ENCODE data around the gene ZNF606.

Gene ZNF606

DNA sequence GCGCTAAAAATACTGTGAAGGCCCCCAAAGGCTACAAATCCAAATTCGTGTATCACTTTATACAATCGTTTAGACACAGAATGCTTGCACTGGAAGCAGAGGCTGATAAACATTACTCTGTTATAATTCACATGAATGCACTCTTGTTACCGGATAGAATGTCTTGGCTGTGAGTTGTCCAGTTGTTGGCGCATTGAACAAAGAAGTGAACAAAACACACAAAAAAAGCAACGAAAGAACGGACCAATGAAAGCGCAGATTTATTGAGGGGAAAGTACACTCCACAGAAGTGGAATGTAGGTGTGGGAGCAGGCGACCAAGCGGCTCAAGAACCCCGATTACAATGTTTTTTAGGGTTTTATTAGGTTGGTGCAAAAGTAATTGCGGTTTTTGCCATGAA lies 66.9 kb downstream of the ZNF606 start:
- DNase-seq (ENCODE audit: low read depth): no peak
- H3K4me3 ChIP-seq (ENCODE audit: low read depth, low read length): peak overlapping the region; percentile 86; the same call in 1 of the 2 replicates
- TF ChIP-seq, protein P1, sequence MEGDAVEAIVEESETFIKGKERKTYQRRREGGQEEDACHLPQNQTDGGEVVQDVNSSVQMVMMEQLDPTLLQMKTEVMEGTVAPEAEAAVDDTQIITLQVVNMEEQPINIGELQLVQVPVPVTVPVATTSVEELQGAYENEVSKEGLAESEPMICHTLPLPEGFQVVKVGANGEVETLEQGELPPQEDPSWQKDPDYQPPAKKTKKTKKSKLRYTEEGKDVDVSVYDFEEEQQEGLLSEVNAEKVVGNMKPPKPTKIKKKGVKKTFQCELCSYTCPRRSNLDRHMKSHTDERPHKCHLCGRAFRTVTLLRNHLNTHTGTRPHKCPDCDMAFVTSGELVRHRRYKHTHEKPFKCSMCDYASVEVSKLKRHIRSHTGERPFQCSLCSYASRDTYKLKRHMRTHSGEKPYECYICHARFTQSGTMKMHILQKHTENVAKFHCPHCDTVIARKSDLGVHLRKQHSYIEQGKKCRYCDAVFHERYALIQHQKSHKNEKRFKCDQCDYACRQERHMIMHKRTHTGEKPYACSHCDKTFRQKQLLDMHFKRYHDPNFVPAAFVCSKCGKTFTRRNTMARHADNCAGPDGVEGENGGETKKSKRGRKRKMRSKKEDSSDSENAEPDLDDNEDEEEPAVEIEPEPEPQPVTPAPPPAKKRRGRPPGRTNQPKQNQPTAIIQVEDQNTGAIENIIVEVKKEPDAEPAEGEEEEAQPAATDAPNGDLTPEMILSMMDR (IDR thresholded peaks at IDR 0.05; ENCODE audit: control insufficient read depth, extremely low read depth, insufficient read depth): no peak

DNA sequence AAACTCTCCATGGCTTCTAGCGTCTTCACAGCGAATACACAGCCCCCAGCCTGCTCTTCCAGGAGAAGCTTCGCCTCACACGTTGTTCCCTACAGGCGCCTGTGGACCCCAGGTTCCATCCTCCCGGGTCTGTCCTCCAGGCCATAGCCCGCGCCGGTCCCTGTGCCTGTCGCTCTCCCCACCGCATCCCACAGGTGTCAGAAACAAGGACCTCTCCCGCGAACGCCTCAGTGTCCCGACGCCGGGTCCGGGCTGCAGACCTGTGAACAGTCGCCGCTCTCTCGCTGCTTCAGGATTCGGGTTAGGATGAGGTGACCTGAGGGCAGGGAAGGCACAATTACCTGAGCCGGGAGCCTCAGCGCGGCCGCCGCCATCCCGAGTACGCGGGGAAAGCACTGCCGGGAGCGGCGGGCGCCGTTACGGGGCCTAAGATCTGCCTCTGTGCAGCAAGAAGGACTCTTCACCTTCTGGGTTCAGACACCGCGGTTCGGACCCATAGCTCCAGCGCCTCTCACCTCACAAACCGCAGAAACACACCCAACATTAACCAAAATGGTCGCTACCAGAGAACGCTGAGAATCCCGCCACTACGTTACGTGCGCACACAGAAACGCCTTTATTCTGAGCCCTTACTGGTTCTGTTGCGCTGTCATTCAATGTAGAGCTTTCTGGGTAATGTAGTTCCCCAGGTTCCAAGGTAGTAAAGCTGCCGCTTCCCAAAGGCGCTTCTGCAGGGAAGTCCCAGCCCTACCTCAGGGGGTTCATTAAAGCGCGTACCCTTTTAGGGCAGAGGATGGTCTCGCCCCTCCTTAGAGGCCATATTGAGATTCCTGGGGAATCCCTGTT lies 67.6 kb downstream of the ZNF606 start, which contains the start of gene ZNF418:
TSS of gene ZNF418 (minus strand) at position 583 of the 846 bp plus-strand sequence. CDS start 1,580 bp downstream, outside the sequence.
- TF ChIP-seq, protein P1 (IDR thresholded peaks at IDR 0.05; ENCODE audit: control insufficient read depth, extremely low read depth, insufficient read depth): no peak
- peak within 1 kb of the TSS; percentile 86 for H3K4me3 ChIP-seq (ENCODE audit: low read depth, low read length)
- DNase-seq (ENCODE audit: low read depth): peak; percentile 72

DNA sequence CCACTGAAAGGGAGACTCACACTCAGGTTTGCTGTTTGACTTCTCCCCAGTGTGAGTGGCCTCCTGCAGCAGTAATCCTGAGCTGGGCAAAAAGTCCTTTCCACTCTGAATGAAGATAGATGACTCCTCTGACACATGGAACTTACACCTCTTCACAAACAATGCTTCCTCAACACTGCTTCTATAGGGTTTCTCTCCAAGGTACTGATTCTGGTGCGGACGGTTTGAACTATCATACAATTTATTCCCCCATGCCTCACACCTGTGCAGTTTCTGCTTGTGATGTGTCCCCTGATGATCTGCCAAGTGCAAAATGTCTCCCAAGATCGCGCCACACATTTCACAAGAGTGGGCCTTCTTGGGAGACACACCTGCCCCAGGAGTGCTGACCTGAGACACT lies 75.0 kb downstream of the ZNF606 start:
- TF ChIP-seq, protein P1 (IDR thresholded peaks at IDR 0.05; ENCODE audit: control insufficient read depth, extremely low read depth, insufficient read depth): no peak
- no peak for DNase-seq (ENCODE audit: low read depth)
- H3K4me3 ChIP-seq (ENCODE audit: low read depth, low read length): no peak overlapping the region

Measured in LNCaP clone FGC (cell line).